ENCODE results near the gene CACNA1B.
"Not testable (repeated sequence)": the region's sequence is repeated elsewhere in the genome, so short reads cannot be mapped to it uniquely, and the experiment has no call there.

The CACNA1B gene

GRCh38 chr9:138105123-138105415, 227.5 kb downstream of the CACNA1B start:
- no peak for DNase-seq

GRCh38 chr9:138105561-138106505, 228.3 kb downstream of the CACNA1B start:
- DNase-seq = no peak

- DNase-seq = not testable (repeated sequence)
These were observed 229.5 kb downstream of the CACNA1B start for GRCh38 chr9:138107039-138107438.

- no peak for DNase-seq
These were observed 234.0 kb downstream of the CACNA1B start for GRCh38 chr9:138111607-138112006.

- no peak for DNase-seq
These were observed 234.6 kb downstream of the CACNA1B start for GRCh38 chr9:138112090-138112748.

DNA sequence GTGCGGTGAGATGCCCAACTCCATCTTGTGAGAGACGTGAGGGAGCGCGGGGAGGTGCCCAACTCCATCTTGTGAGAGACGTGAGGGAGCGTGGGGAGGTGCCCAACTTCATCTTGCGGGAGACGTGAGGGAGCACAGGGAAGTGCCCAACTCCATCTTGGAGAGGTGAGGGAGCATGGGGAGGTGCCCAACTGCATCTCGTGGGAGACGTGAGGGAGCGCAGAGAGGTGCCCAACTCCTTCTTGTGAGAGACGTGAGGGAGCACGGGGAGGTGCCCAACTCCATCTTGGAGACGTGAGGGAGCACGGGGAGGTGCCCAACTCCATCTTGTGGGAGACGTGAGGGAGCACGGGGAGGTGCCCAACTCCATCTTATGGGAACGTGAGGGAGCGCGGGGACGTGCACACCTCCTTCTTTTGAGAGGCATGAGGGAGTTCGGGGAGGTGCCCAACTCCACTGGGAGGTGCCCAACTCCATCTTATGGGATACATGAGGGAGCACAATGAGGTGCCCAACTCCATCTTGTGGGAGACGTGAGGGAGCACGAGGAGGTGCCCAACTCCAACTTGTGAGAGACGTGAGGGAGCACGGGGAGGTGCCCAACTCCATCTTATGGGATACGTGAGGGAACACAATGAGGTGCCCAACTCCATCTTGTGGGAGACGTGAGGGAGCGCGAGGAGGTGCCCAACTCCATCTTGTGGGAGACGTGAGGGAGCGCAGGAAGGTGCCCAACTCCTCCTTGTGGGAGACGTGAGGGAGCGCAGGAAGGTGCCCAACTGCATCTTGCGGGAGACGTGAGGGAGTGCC, 235.4 kb downstream of the CACNA1B start:
- DNase-seq = no peak

- DNase-seq = not testable (repeated sequence)
These were observed 236.2 kb downstream of the CACNA1B start for GRCh38 chr9:138113701-138114325.

- DNase-seq = no peak
These were observed 237.1 kb downstream of the CACNA1B start for GRCh38 chr9:138114501-138115245.

DNA sequence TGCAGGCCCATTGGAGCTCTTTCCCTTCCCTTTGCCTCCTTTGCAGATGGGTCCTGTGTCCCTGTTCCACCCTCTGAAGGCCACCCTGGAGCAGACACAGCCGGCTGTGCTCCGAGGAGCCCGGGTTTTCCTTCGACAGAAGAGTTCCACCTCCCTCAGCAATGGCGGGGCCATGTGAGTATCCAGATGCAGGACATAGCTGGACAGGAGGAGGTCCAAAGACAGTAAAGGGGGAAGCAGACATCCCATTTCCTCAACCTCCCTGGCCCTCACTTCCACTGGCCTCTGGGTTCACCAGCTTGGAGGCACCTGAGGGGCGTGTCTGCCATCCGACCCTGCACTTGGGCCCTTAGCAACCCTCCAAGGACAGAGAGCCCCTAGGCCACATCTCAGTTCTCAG, 237.9 kb downstream of the CACNA1B start:
- DNase-seq = no peak

DNA sequence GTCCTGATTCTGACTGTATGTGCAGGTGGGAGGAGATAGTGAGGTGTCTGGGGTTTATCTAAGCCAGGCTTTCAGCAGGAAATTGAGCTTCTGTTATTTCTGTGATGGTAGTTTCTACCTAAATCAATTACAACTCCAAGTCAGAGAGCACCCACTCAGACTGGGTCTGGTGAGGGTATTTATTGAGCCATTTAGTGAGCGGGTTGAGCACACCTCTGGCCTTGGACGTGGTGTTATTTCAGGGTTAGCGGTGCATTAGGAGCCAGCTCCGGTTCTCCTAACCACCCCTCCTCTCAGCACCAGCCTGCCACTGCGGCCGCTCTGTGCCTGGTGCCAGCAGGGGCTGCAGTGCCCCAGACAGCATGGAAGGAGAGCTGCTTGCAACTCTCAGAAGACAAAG, 238.9 kb downstream of the CACNA1B start:
- no peak for DNase-seq

- no peak for DNase-seq
These were observed 239.6 kb downstream of the CACNA1B start for GRCh38 chr9:138117101-138117750.

- DNase-seq = no peak
These were observed 240.3 kb downstream of the CACNA1B start for GRCh38 chr9:138117836-138118235.

DNA sequence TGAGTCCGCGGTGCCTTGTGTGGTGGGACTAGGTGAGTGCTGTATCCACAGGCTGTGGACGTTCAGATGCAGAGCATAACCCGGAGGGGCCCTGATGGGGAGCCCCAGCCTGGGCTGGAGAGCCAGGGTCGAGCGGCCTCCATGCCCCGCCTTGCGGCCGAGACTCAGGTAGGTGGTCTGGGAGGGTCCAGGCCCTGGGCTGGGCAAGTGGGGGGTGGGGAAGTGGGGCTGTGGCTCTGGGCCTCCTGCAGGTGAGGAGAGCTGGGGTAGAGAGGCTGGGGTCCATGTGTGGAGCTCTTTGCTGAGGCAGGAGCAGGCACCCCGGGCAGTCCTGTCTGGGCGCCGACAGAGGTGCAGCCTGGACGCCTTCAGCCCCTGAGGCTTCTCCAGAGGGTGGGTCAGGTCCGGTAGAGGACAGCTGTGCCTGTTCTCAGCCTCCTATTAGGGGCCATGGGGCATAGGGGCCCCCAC, 241.1 kb downstream of the CACNA1B start:
- DNase-seq = no peak

DNA sequence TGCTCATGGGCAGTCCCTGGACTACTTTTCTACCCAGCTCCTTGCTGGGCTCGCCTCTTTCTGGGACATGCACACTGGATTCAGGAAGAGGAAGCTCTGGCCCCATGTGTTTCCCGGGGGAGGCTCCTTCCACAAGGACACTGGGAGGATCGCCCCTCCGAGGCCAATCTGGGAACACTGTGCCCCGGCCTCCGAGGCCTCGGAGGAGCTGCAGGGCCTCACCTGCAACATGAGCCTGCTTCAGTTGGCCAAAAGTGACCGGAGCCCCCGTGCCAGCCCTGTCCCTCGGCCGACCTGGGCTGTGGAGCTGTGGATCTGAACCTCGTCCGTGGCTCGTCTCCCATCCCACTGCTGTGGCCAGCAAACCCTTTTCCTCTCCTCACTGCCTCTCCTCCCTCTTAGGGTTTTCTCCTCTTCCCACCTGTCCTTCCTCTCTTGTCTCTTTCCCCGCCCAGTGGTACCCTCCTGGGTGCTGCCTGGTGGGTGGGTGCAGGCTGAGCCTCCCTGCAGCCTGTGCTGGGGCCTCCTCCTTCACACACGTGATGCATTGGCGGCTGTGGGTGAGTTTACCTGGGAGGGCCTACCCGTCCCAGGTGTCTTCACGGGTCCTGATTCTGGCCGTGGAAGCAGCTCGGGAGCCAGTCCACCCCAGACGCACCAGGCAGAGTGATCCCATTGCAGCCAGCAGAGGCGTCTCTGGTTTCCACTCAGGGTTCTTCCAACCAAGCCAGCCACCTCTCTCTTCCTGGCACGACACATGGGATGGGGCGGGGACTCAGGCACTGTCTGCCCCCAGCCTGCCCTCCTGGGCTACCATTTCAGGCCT, 241.8 kb downstream of the CACNA1B start:
- no peak for DNase-seq

DNA sequence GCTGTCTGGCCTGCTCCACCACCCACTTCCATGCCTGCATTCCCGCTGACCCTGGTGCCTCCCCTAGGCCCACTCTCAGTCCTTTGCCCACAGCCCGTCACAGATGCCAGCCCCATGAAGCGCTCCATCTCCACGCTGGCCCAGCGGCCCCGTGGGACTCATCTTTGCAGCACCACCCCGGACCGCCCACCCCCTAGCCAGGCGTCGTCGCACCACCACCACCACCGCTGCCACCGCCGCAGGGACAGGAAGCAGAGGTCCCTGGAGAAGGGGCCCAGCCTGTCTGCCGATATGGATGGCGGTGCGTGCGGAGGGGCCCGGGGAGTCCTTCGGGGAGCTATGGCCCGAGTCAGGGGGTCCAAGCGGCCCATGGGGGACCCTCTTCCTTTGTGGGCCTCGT, 242.5 kb downstream of the CACNA1B start:
- no peak for DNase-seq

GRCh38 chr9:138120511-138121437, 243.2 kb downstream of the CACNA1B start:
- no peak for DNase-seq

DNA sequence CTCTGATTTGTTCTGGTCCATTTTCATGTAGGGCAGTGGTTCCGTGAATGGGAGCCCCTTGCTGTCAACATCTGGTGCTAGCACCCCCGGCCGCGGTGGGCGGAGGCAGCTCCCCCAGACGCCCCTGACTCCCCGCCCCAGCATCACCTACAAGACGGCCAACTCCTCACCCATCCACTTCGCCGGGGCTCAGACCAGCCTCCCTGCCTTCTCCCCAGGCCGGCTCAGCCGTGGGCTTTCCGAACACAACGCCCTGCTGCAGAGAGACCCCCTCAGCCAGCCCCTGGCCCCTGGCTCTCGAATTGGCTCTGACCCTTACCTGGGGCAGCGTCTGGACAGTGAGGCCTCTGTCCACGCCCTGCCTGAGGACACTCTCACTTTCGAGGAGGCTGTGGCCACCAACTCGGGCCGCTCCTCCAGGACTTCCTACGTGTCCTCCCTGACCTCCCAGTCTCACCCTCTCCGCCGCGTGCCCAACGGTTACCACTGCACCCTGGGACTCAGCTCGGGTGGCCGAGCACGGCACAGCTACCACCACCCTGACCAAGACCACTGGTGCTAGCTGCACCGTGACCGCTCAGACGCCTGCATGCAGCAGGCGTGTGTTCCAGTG, 244.0 kb downstream of the CACNA1B start:
- no peak for DNase-seq

DNA sequence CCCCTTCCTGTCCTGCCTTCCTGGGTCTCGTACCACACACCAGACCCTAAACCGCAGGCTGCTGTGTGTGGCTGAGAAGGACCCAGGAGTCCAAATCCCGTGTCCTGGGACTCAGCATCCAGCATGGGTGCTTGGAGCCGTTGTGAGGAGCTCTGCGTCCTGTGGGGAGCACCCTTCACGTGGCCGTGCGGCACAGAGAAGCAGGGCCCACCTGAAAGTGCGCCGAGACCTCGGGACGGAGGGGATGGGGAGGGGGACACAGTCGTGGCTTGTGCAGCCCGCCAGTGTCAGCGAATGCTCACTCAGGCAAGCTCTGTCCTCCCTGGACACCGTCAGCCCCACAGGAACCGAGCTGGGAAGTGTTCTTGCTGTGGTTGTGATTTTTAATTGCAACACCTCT, 244.6 kb downstream of the CACNA1B start:
- no peak for DNase-seq

DNA sequence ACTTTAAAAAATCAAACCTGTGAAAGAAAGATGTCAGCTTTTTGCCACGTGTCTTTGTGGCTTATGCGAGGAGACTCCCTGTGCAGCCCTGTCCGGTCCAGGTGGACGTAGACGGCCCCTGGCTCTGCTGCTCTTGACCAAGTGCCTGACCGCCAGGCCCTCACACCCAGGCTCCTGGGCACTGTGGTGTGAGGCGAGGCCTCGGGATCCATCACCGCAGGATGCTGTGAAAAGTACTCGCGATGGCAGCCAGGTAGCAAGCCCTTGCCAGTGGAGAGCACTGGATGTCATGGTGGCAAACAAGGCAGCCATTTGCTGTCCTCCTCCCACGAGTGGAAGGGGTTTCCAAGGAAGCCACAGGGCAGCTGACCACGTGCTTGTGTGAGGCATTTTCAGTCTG, 245.1 kb downstream of the CACNA1B start:
- no peak for DNase-seq
